ENCODE results near the gene VASP.

Gene VASP

GRCh38 chr19:45515807-45516401 is 8.6 kb downstream of the VASP start:
- no peak for ATAC-seq
- TF ChIP-seq PPARA (CRISPR knock-in tag; IDR thresholded peaks at IDR 0.05; ENCODE audit: borderline replicate concordance) (no peak), GLIS3 (CRISPR knock-in tag; IDR thresholded peaks at IDR 0.05) (no peak), ISL1 (CRISPR knock-in tag; IDR thresholded peaks at IDR 0.05) (no peak), TOX (CRISPR knock-in tag; IDR thresholded peaks at IDR 0.05; ENCODE audit: borderline replicate concordance) (no peak), CSDC2 (CRISPR knock-in tag; IDR thresholded peaks at IDR 0.05) (no peak), ESRRG (CRISPR knock-in tag; IDR thresholded peaks at IDR 0.05) (no peak), PATZ1 (CRISPR knock-in tag; IDR thresholded peaks at IDR 0.05; ENCODE audit: borderline replicate concordance) (no peak), RARB (CRISPR knock-in tag; IDR thresholded peaks at IDR 0.05) (no peak), ZFP30 (CRISPR knock-in tag; IDR thresholded peaks at IDR 0.05) (no peak), ARNTL (CRISPR knock-in tag; IDR thresholded peaks at IDR 0.05; ENCODE audit: borderline replicate concordance, low read depth) (no peak), ZC3H10 (CRISPR knock-in tag; IDR thresholded peaks at IDR 0.05) (no peak), CREB5 (CRISPR knock-in tag; IDR thresholded peaks at IDR 0.05; ENCODE audit: low read depth) (no peak), ZNF8 (CRISPR knock-in tag; IDR thresholded peaks at IDR 0.05) (no peak)
- TF ChIP-seq, protein P1, sequence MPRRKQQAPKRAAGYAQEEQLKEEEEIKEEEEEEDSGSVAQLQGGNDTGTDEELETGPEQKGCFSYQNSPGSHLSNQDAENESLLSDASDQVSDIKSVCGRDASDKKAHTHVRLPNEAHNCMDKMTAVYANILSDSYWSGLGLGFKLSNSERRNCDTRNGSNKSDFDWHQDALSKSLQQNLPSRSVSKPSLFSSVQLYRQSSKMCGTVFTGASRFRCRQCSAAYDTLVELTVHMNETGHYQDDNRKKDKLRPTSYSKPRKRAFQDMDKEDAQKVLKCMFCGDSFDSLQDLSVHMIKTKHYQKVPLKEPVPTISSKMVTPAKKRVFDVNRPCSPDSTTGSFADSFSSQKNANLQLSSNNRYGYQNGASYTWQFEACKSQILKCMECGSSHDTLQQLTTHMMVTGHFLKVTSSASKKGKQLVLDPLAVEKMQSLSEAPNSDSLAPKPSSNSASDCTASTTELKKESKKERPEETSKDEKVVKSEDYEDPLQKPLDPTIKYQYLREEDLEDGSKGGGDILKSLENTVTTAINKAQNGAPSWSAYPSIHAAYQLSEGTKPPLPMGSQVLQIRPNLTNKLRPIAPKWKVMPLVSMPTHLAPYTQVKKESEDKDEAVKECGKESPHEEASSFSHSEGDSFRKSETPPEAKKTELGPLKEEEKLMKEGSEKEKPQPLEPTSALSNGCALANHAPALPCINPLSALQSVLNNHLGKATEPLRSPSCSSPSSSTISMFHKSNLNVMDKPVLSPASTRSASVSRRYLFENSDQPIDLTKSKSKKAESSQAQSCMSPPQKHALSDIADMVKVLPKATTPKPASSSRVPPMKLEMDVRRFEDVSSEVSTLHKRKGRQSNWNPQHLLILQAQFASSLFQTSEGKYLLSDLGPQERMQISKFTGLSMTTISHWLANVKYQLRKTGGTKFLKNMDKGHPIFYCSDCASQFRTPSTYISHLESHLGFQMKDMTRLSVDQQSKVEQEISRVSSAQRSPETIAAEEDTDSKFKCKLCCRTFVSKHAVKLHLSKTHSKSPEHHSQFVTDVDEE (CRISPR knock-in tag; IDR thresholded peaks at IDR 0.05), result no peak
- TF ChIP-seq, protein P2, sequence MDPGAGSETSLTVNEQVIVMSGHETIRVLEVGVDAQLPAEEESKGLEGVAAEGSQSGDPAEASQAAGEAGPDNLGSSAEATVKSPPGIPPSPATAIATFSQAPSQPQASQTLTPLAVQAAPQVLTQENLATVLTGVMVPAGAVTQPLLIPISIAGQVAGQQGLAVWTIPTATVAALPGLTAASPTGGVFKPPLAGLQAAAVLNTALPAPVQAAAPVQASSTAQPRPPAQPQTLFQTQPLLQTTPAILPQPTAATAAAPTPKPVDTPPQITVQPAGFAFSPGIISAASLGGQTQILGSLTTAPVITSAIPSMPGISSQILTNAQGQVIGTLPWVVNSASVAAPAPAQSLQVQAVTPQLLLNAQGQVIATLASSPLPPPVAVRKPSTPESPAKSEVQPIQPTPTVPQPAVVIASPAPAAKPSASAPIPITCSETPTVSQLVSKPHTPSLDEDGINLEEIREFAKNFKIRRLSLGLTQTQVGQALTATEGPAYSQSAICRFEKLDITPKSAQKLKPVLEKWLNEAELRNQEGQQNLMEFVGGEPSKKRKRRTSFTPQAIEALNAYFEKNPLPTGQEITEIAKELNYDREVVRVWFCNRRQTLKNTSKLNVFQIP (CRISPR knock-in tag; IDR thresholded peaks at IDR 0.05; ENCODE audit: borderline replicate concordance, low read depth), result no peak

GRCh38 chr19:45517238-45517637 is 10.0 kb downstream of the VASP start:
- no peak for ATAC-seq
- no peak for TF ChIP-seq ESRRG (CRISPR knock-in tag; IDR thresholded peaks at IDR 0.05)
- TF ChIP-seq, protein P3, sequence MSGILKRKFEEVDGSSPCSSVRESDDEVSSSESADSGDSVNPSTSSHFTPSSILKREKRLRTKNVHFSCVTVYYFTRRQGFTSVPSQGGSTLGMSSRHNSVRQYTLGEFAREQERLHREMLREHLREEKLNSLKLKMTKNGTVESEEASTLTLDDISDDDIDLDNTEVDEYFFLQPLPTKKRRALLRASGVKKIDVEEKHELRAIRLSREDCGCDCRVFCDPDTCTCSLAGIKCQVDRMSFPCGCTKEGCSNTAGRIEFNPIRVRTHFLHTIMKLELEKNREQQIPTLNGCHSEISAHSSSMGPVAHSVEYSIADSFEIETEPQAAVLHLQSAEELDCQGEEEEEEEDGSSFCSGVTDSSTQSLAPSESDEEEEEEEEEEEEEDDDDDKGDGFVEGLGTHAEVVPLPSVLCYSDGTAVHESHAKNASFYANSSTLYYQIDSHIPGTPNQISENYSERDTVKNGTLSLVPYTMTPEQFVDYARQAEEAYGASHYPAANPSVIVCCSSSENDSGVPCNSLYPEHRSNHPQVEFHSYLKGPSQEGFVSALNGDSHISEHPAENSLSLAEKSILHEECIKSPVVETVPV (CRISPR knock-in tag; IDR thresholded peaks at IDR 0.05), result no peak
- no peak for TF ChIP-seq ZNF8 (CRISPR knock-in tag; IDR thresholded peaks at IDR 0.05)
- no peak for TF ChIP-seq OSR1 (CRISPR knock-in tag; IDR thresholded peaks at IDR 0.05)
- no peak for TF ChIP-seq CREB5 (CRISPR knock-in tag; IDR thresholded peaks at IDR 0.05; ENCODE audit: low read depth)
- no peak for TF ChIP-seq ARNTL (CRISPR knock-in tag; IDR thresholded peaks at IDR 0.05; ENCODE audit: borderline replicate concordance, low read depth)
- no peak for TF ChIP-seq ZFP3 (CRISPR knock-in tag; IDR thresholded peaks at IDR 0.05)
- TF ChIP-seq PATZ1 (CRISPR knock-in tag; IDR thresholded peaks at IDR 0.05; ENCODE audit: borderline replicate concordance), result no peak
- TF ChIP-seq TCF4 (CRISPR knock-in tag; IDR thresholded peaks at IDR 0.05; ENCODE audit: borderline replicate concordance), result no peak
- TF ChIP-seq, protein P2 (CRISPR knock-in tag; IDR thresholded peaks at IDR 0.05; ENCODE audit: borderline replicate concordance, low read depth), result no peak
- no peak for TF ChIP-seq BACH2 (CRISPR knock-in tag; IDR thresholded peaks at IDR 0.05; ENCODE audit: borderline replicate concordance)
- TF ChIP-seq ZNF565 (CRISPR knock-in tag; conservative IDR thresholded peaks at IDR 0.05; ENCODE audit: low read depth), result no peak
- TF ChIP-seq GLIS3 (CRISPR knock-in tag; IDR thresholded peaks at IDR 0.05), result no peak
- TF ChIP-seq ISL1 (CRISPR knock-in tag; IDR thresholded peaks at IDR 0.05), result no peak

Measured in SK-N-SH treated with all-trans-retinoic acid at 6 μM for 48 hours (cell line).